ENCODE results near the gene GTPBP1.

Gene GTPBP1

DNA sequence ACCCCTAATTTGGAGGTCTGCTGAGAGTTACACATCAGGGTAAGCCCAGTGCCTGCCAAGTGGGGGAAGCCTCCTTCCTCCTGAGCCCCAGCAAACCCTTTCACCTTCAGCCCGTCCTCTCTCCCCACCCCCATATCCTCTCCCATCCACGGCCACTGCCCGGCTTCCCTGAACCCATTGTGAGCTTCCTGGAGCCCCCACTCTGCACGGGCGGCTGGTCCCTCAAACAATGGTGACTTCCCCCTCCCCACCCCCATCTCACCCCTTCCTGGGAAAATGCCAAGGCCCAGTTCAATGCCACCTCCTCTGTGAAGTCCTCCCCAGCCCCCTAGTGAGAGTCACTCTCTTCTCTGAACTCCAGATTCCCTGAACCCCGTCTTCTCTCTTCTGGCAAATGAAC lies 70.3 kb downstream of the GTPBP1 start:
- H3K27me3 ChIP-seq (ENCODE audit: low read length), result no peaks in the 10 kb centered on the region
- H3K4me2 ChIP-seq (ENCODE audit: low read depth, low read length, poor library complexity, severe bottlenecking), result no peak overlapping the region
- no peak overlapping the region for H2AFZ ChIP-seq (ENCODE audit: low read depth, low read length, severe bottlenecking)
- no peak for TF ChIP-seq EZH2phosphoT487 (conservative IDR thresholded peaks at IDR 0.05; ENCODE audit: low read length)
- TF ChIP-seq, protein P1, sequence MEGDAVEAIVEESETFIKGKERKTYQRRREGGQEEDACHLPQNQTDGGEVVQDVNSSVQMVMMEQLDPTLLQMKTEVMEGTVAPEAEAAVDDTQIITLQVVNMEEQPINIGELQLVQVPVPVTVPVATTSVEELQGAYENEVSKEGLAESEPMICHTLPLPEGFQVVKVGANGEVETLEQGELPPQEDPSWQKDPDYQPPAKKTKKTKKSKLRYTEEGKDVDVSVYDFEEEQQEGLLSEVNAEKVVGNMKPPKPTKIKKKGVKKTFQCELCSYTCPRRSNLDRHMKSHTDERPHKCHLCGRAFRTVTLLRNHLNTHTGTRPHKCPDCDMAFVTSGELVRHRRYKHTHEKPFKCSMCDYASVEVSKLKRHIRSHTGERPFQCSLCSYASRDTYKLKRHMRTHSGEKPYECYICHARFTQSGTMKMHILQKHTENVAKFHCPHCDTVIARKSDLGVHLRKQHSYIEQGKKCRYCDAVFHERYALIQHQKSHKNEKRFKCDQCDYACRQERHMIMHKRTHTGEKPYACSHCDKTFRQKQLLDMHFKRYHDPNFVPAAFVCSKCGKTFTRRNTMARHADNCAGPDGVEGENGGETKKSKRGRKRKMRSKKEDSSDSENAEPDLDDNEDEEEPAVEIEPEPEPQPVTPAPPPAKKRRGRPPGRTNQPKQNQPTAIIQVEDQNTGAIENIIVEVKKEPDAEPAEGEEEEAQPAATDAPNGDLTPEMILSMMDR (IDR thresholded peaks at IDR 0.05; ENCODE audit: insufficient read depth, low read length, poor library complexity, severe bottlenecking), result no peak
- no peak overlapping the region for H3K9ac ChIP-seq (ENCODE audit: low read length)
- no peak overlapping the region for H3K4me3 ChIP-seq (ENCODE audit: insufficient read depth, low read length, poor library complexity, severe bottlenecking)
- no peak overlapping the region for H3K27ac ChIP-seq (ENCODE audit: low read depth, low read length)
- no peaks in the 10 kb centered on the region for H3F3A ChIP-seq (ENCODE audit: insufficient read depth)
- no peaks in the 10 kb centered on the region for H3K9me3 ChIP-seq (ENCODE audit: insufficient read depth, low read length)
- no peaks in the 10 kb centered on the region for H3K9me2 ChIP-seq (replicated peaks; ENCODE audit: insufficient read depth, low read length)
- no peaks in the 10 kb centered on the region for H4K20me1 ChIP-seq (ENCODE audit: low read depth, low read length)
- no peaks in the 10 kb centered on the region for H3K36me3 ChIP-seq (ENCODE audit: low read length)
- no peaks in the 10 kb centered on the region for H3K79me2 ChIP-seq (ENCODE audit: insufficient read depth, low read length)

GRCh38 chr22:38777087-38777671 lies 71.4 kb downstream of the GTPBP1 start:
- no peak for TF ChIP-seq EZH2phosphoT487 (conservative IDR thresholded peaks at IDR 0.05; ENCODE audit: low read length)
- TF ChIP-seq, protein P1 (IDR thresholded peaks at IDR 0.05; ENCODE audit: insufficient read depth, low read length, poor library complexity, severe bottlenecking), result no peak
- Histone ChIP-seq H3K4me3 (ENCODE audit: insufficient read depth, low read length, poor library complexity, severe bottlenecking) (no peak overlapping the region), H3K79me2 (ENCODE audit: insufficient read depth, low read length) (no peaks in the 10 kb centered on the region), H3K9me2 (replicated peaks; ENCODE audit: insufficient read depth, low read length) (no peaks in the 10 kb centered on the region), H3K27me3 (ENCODE audit: low read length) (no peaks in the 10 kb centered on the region), H3K36me3 (ENCODE audit: low read length) (no peaks in the 10 kb centered on the region), H4K20me1 (ENCODE audit: low read depth, low read length) (no peaks in the 10 kb centered on the region), H3K9ac (ENCODE audit: low read length) (no peak overlapping the region), H2AFZ (ENCODE audit: low read depth, low read length, severe bottlenecking) (no peak overlapping the region), H3F3A (ENCODE audit: insufficient read depth) (no peaks in the 10 kb centered on the region), H3K27ac (ENCODE audit: low read depth, low read length) (no peak overlapping the region), H3K9me3 (ENCODE audit: insufficient read depth, low read length) (no peaks in the 10 kb centered on the region), H3K4me2 (ENCODE audit: low read depth, low read length, poor library complexity, severe bottlenecking) (no peak overlapping the region)

DNA sequence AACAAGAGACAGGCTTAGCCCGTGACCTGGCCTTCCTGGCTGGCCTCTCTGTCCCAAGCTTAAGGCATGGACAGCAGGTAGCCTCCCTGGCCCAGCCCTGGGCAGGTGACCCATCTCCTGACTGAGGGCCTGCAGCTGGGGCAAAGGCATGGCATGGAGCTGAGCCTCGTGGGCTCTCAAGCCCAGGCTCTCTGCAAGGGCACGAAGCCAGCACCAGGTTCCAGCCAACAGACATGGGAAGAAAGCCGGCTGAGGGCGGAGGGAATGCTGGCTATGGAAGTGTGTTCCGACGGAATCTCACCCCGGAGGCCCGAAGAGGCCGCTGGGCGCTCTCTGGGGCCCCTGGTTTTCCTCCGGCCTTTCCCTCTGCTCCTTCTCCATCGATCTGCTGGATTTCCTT lies 75.3 kb downstream of the GTPBP1 start:
- Histone ChIP-seq H3K4me2 (ENCODE audit: low read depth, low read length, poor library complexity, severe bottlenecking) (no peak overlapping the region), H3K36me3 (ENCODE audit: low read length) (no peaks in the 10 kb centered on the region), H3K4me3 (ENCODE audit: insufficient read depth, low read length, poor library complexity, severe bottlenecking) (no peak overlapping the region), H3F3A (ENCODE audit: insufficient read depth) (no peaks in the 10 kb centered on the region), H3K79me2 (ENCODE audit: insufficient read depth, low read length) (no peaks in the 10 kb centered on the region), H2AFZ (ENCODE audit: low read depth, low read length, severe bottlenecking) (no peak overlapping the region), H3K9me3 (ENCODE audit: insufficient read depth, low read length) (no peaks in the 10 kb centered on the region), H3K27me3 (ENCODE audit: low read length) (no peaks in the 10 kb centered on the region), H4K20me1 (ENCODE audit: low read depth, low read length) (no peaks in the 10 kb centered on the region), H3K9ac (ENCODE audit: low read length) (no peak overlapping the region), H3K9me2 (replicated peaks; ENCODE audit: insufficient read depth, low read length) (no peaks in the 10 kb centered on the region), H3K27ac (ENCODE audit: low read depth, low read length) (no peak overlapping the region)
- TF ChIP-seq, protein P1 (IDR thresholded peaks at IDR 0.05; ENCODE audit: insufficient read depth, low read length, poor library complexity, severe bottlenecking), result no peak
- TF ChIP-seq EZH2phosphoT487 (conservative IDR thresholded peaks at IDR 0.05; ENCODE audit: low read length), result no peak

All from SU-DHL-6 (cell line).